ENCODE measurements around the gene MAP4K4. TPM values are rescaled to one million over a fixed set of nuclear protein-coding genes. Genes with fewer than 3 reads are reported as not detected.
"Not testable (repeated sequence)": the region's sequence is repeated elsewhere in the genome, so short reads cannot be mapped to it uniquely, and the experiment has no call there.

Gene MAP4K4
- polyA plus RNA-seq, 1 experiment = 53.5 TPM

GRCh38 chr2:101744832-101745231, 47.3 kb downstream of the MAP4K4 start:
- no peak for TF ChIP-seq CTCF (IDR thresholded peaks at IDR 0.05; ENCODE audit: insufficient read depth, low read depth, low read length)
- POLR2A ChIA-PET = no interaction called here
- Histone ChIP-seq H3K36me3 (ENCODE audit: control insufficient read depth, insufficient read depth, low read length) (no peaks in the 10 kb centered on the region), H3K4me3 (ENCODE audit: low read depth, low read length) (no peak overlapping the region), H3K27me3 (ENCODE audit: control insufficient read depth, insufficient read depth, low read length) (no peaks in the 10 kb centered on the region)
- CTCF ChIA-PET = interaction anchor here (0.7 to 1.9 kb wide), 5 partner anchors 11 to 86 kb away, joined by 3 to 6 read pairs (median 3); no protein-coding TSS in a partner anchor
- DNase-seq (ENCODE audit: low read depth) = no peak

GRCh38 chr2:101745711-101746694, 48.5 kb downstream of the MAP4K4 start:
- no peak overlapping the region for H3K4me3 ChIP-seq (ENCODE audit: low read depth, low read length)
- no peak for TF ChIP-seq CTCF (IDR thresholded peaks at IDR 0.05; ENCODE audit: insufficient read depth, low read depth, low read length)
- POLR2A ChIA-PET = no interaction called here
- CTCF ChIA-PET = interaction anchor here (0.5 to 1.9 kb wide), 8 partner anchors 12 to 406 kb away, joined by 3 to 6 read pairs (median 3); no protein-coding TSS in a partner anchor
- DNase-seq (ENCODE audit: low read depth) = peak; percentile 59
- no peaks in the 10 kb centered on the region for H3K27me3 ChIP-seq (ENCODE audit: control insufficient read depth, insufficient read depth, low read length)
- H3K36me3 ChIP-seq (ENCODE audit: control insufficient read depth, insufficient read depth, low read length) = no peaks in the 10 kb centered on the region

GRCh38 chr2:101748000-101748399, 50.5 kb downstream of the MAP4K4 start:
- TF ChIP-seq CTCF (IDR thresholded peaks at IDR 0.05; ENCODE audit: insufficient read depth, low read depth, low read length) = no peak
- ChIA-PET POLR2A (no interaction called here), CTCF (no interaction called here)
- Histone ChIP-seq H3K4me3 (ENCODE audit: low read depth, low read length) (no peak overlapping the region), H3K36me3 (ENCODE audit: control insufficient read depth, insufficient read depth, low read length) (no peaks in the 10 kb centered on the region), H3K27me3 (ENCODE audit: control insufficient read depth, insufficient read depth, low read length) (no peaks in the 10 kb centered on the region)
- no peak for DNase-seq (ENCODE audit: low read depth)

GRCh38 chr2:101748462-101748861, 51.0 kb downstream of the MAP4K4 start:
- DNase-seq (ENCODE audit: low read depth); H3K4me3 ChIP-seq (ENCODE audit: low read depth, low read length); CTCF ChIA-PET; POLR2A ChIA-PET; H3K27me3 ChIP-seq (ENCODE audit: control insufficient read depth, insufficient read depth, low read length); H3K36me3 ChIP-seq (ENCODE audit: control insufficient read depth, insufficient read depth, low read length): not testable (repeated sequence)

GRCh38 chr2:101750688-101751087, 53.2 kb downstream of the MAP4K4 start:
- no peaks in the 10 kb centered on the region for H3K36me3 ChIP-seq (ENCODE audit: control insufficient read depth, insufficient read depth, low read length)
- no peak for TF ChIP-seq CTCF (IDR thresholded peaks at IDR 0.05; ENCODE audit: insufficient read depth, low read depth, low read length)
- POLR2A ChIA-PET = no interaction called here
- H3K4me3 ChIP-seq (ENCODE audit: low read depth, low read length) = no peak overlapping the region
- DNase-seq (ENCODE audit: low read depth) = no peak
- no peaks in the 10 kb centered on the region for H3K27me3 ChIP-seq (ENCODE audit: control insufficient read depth, insufficient read depth, low read length)
- CTCF ChIA-PET = no interaction called here

Measured in BJ (cell line).